Kidney (tissue), 14 donors: ENCODE measurements around the gene EIF5AL1. TPM values are rescaled to one million over a fixed set of nuclear protein-coding genes. Genes with fewer than 3 reads are reported as not detected.
"Not testable (repeated sequence)": the region's sequence is repeated elsewhere in the genome, so short reads cannot be mapped to it uniquely, and the experiment has no call there.

Source experiments
- DNase-seq, 5 donors: peaks; one replicate each; pipeline ENCODE4 v3.0.0-alpha.2; 2013 to 2020
- FAIRE-seq: peaks from 2 replicates; lab custom pipeline; 2012; peaks lifted over from hg19 to GRCh38; lab: Jason Lieb, UNC
- H3K27ac ChIP-seq, 2 donors: one replicate each; pipeline ENCODE4 v1.7.0; 2013; ENCODE audit warnings: low read depth in 2 of 2, low read length in 2 of 2, inconsistent platforms in 1 of 2
- H3K27me3 ChIP-seq: one replicate; pipeline ENCODE4 v1.7.1; 2013; ENCODE audit warnings: low read length, inconsistent platforms; ENCODE audit not compliant: control insufficient read depth, insufficient read depth
- H3K36me3 ChIP-seq, 3 donors: one replicate each; pipeline versions ENCODE4 v1.7.0 to v1.7.1; 2013; ENCODE audit warnings: low read length in 3 of 3, control low read depth in 1 of 3, inconsistent platforms in 1 of 3; ENCODE audit not compliant: insufficient read depth in 3 of 3, control insufficient read depth in 2 of 3
- H3K4me1 ChIP-seq, 3 donors: one replicate each; pipeline versions ENCODE4 v1.7.0 to v1.7.1; 2013; ENCODE audit warnings: low read length in 3 of 3, inconsistent platforms in 1 of 3, low read depth in 1 of 3; ENCODE audit not compliant: control insufficient read depth in 2 of 3, insufficient read depth in 2 of 3
- H3K4me3 ChIP-seq, 3 donors: one replicate each; pipeline versions ENCODE4 v1.7.0 to v1.8.1; 2013; ENCODE audit warnings: low read length in 3 of 3, control low read depth in 1 of 3, inconsistent platforms in 1 of 3
- H3K9ac ChIP-seq, 3 donors: one replicate each; pipeline versions ENCODE4 v1.7.0 to v1.7.1; 2013; ENCODE audit warnings: low read length in 3 of 3, control low read depth in 1 of 3, inconsistent platforms in 1 of 3
- H3K9me3 ChIP-seq, 3 donors: one replicate each; pipeline versions ENCODE4 v1.7.0 to v1.7.1; 2013; ENCODE audit warnings: low read length in 3 of 3, control low read depth in 1 of 3, inconsistent platforms in 1 of 3; ENCODE audit not compliant: control insufficient read depth in 2 of 3, insufficient read depth in 1 of 3
- intact Hi-C: fragments of 100-400 bp; cut with DNase I; formaldehyde crosslinking; loops from one replicate; pipeline ENCODE4 v1.11.1; 2022
- polyA plus RNA-seq: library from polyadenylated mRNA; stranded (reverse); fragments of 350-450 nt; fragmentation: Illumina TruSeq; extraction: RNeasy Lipid Tissue Mini Kit (QIAGEN cat#74804); gene quantifications from one replicate; pipeline ENCODE4 v1.2.3, GENCODE V29; 2014; ENCODE audit warnings: low read depth, low replicate concordance; ENCODE audit not compliant: insufficient read depth
- total RNA-seq: library from RNA; stranded (reverse); fragmentation: NEBNext Ultra II Directional; extraction: Animal tissue kit (Norgen Biotek cat#: 25700); gene quantifications from one replicate; pipeline ENCODE4 v1.2.1, GENCODE V29; 2021
- TF ChIP-seq, protein P1 (sequence below): IDR thresholded peaks from 3 replicates; pipeline ENCODE4 v1.5.1; 2012; ENCODE audit warnings: mild to moderate bottlenecking, moderate library complexity, borderline replicate concordance; ENCODE audit not compliant: insufficient read depth; ENCODE audit errors: extremely low read depth
- donor health status: control.
- donor health status: control.
- donor health status: control.
- donor health status: control.
- donor health status: control.
- donor health status: DM: yes; HTN: yes; CAD: no.
- donor health status: Normal renal cell carcinoma (clear cell type).

The EIF5AL1 gene
- total and polyA plus RNA-seq, 2 donors from 2014 or later, result 0.54 to 1.4 TPM

DNA sequence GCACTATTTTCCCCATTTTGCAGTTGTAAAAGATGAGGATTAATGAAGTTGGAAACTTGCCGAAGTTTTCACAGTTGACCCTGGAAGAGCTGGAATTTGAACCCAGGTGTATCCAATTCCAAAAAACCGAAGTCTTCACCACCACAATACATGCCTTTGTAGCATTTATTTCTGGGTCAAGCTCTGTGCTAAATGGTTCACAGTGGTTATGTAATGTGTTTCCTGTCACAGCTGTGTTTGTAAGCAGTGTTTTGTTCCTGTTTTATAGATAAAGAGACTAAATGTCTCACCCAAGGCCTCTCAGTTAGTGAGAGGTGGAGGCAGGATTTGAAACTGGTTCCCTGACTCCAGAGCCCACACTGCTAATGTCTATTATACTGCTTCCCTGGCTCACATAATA is 30.3 kb downstream of the EIF5AL1 start:
- H3K9me3 ChIP-seq, result no peaks in the 10 kb centered on the region
- H3K27me3 ChIP-seq, result no peaks in the 10 kb centered on the region
- no peak overlapping the region for H3K27ac ChIP-seq
- FAIRE-seq, result no peak
- no peaks in the 10 kb centered on the region for H3K4me1 ChIP-seq
- TF ChIP-seq, protein P1, sequence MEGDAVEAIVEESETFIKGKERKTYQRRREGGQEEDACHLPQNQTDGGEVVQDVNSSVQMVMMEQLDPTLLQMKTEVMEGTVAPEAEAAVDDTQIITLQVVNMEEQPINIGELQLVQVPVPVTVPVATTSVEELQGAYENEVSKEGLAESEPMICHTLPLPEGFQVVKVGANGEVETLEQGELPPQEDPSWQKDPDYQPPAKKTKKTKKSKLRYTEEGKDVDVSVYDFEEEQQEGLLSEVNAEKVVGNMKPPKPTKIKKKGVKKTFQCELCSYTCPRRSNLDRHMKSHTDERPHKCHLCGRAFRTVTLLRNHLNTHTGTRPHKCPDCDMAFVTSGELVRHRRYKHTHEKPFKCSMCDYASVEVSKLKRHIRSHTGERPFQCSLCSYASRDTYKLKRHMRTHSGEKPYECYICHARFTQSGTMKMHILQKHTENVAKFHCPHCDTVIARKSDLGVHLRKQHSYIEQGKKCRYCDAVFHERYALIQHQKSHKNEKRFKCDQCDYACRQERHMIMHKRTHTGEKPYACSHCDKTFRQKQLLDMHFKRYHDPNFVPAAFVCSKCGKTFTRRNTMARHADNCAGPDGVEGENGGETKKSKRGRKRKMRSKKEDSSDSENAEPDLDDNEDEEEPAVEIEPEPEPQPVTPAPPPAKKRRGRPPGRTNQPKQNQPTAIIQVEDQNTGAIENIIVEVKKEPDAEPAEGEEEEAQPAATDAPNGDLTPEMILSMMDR, result no peak
- no peak overlapping the region for H3K4me3 ChIP-seq
- no peak for DNase-seq
- intact Hi-C loops, result no loop called here
- no peak overlapping the region for H3K9ac ChIP-seq
- no peaks in the 10 kb centered on the region for H3K36me3 ChIP-seq

DNA sequence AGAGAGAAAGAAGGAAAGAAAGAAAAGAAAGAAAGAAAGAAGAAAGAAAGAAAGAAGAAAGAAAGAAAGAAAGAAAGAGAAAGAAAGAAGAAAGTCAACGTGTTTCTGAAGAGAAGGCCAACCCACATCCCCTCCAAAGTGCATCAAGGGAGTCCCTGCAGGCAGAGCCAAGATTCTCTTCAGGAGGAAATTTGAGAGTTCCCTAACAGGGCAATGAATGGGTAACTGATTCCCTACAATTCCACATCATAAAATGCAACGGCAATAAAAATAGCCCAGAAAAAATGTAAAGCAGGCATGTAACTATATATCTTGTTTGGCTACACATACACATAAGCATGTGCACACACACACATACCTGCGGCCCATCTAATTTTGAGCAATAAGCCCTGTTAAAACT is 32.1 kb downstream of the EIF5AL1 start:
- DNase-seq, H3K9me3 ChIP-seq, H3K36me3 ChIP-seq, H3K4me3 ChIP-seq, H3K27ac ChIP-seq, FAIRE-seq, H3K9ac ChIP-seq, H3K27me3 ChIP-seq, intact Hi-C loops, H3K4me1 ChIP-seq: not testable (repeated sequence)

DNA sequence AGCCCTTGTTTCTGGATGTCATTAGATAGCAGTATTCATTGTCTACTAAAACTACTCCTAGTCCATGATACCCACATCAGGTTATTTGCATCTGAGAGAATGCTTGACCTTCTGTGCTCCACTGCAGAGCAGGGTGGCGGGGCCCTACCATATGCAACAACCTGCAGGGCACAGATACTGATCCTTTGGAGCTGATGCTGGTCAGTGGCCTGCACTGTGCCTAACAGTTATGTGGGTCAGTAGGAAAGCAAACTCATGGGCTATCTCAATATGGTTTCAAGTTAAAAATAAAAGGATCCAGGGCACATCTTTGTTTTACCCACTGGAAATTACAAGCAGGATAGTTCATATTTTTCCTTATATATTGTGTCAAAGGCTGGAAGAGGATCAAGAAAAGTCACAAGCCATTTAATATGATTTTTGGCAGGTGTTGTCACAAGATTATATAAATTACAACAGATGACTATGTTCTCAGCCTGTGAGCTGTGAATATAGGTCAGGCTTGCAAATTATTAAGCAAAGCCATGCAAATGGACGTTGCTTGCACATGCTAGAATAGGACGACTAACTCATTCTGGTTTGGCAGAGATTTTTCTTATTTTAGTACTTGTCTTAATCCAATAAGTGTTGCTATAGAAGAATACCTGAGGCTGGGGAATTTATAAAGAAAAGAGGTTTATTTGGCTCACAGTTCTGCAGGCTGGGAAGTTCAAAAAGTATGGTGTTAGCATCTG is 32.8 kb downstream of the EIF5AL1 start:
- H3K9ac ChIP-seq, H3K36me3 ChIP-seq, DNase-seq, H3K4me1 ChIP-seq, H3K4me3 ChIP-seq, H3K27ac ChIP-seq, H3K27me3 ChIP-seq, intact Hi-C loops, H3K9me3 ChIP-seq, FAIRE-seq: not testable (repeated sequence)

DNA sequence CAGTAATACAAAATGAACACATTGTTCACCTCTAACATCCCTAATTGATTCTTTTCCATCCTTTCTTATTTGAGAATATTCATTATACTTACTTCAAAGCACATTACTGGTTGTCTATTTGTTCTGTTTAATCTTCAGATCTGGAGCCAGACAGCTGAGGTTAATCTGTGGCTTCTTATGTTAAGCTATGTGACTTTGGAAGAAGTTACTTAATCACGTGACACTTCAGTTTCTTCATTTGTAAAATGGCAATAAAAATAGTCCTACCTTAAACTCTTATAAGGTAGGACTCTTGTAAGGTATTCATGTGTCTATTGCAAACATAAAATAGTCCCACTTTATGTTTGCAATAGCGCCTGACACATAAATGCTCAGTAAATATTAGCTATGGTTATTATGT is 34.8 kb downstream of the EIF5AL1 start:
- H3K4me3 ChIP-seq, H3K9me3 ChIP-seq, H3K9ac ChIP-seq, FAIRE-seq, DNase-seq, H3K36me3 ChIP-seq, H3K27me3 ChIP-seq, H3K4me1 ChIP-seq, intact Hi-C loops, H3K27ac ChIP-seq: not testable (repeated sequence)

DNA sequence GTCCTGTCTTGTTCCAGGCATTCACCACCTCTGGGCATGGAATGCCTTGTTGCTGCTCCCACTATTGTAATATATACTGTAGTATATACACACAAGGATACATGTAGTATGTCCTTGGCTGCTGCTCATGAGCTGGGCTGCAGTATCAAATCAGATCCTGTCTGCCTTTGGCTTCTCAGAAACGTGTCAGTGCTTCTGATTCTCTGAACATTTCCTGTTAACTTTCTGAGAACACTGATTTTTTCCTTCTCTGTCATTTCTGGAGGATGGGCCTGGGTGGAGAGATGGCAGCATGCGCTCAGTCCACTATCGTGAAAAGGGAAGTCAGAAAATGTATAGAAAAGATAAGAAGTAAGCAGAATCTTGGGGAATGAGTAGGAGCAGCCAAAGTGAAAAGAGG is 35.6 kb downstream of the EIF5AL1 start:
- Histone ChIP-seq H3K9ac (no peak overlapping the region), H3K27ac (no peak overlapping the region), H3K27me3 (no peaks in the 10 kb centered on the region), H3K9me3 (no peaks in the 10 kb centered on the region), H3K4me1 (no peaks in the 10 kb centered on the region), H3K4me3 (no peak overlapping the region), H3K36me3 (no peaks in the 10 kb centered on the region)
- intact Hi-C loops, result no loop called here
- DNase-seq, result no peak
- FAIRE-seq, result no peak
- TF ChIP-seq, protein P1, result no peak
